ENCODE measurements around the gene NISCH. TPM values are rescaled to one million over a fixed set of nuclear protein-coding genes. Genes with fewer than 3 reads are reported as not detected.

Gene NISCH
- polyA plus RNA-seq, 4 donors = 95.0 to 110 (median 105) TPM

GRCh38 chr3:52469001-52469400 lies 13.6 kb downstream of the NISCH start:
- DNase-seq (ENCODE audit: low read depth in 4 of 4, low spot score in 3 of 4) = no peak

- DNase-seq (ENCODE audit: low read depth in 4 of 4, low spot score in 3 of 4) = no peak
Observed at GRCh38 chr3:52470920-52471319, 15.5 kb downstream of the NISCH start.

- no peak for DNase-seq (ENCODE audit: low read depth in 4 of 4, low spot score in 3 of 4)
Observed at GRCh38 chr3:52471371-52472238, 16.2 kb downstream of the NISCH start.

GRCh38 chr3:52472239-52473000 lies 17.0 kb downstream of the NISCH start:
- DNase-seq (ENCODE audit: low read depth in 4 of 4, low spot score in 3 of 4) = no peak

- DNase-seq (ENCODE audit: low read depth in 4 of 4, low spot score in 3 of 4) = no peak
Observed at GRCh38 chr3:52473026-52473425, 17.6 kb downstream of the NISCH start.

- no peak for DNase-seq (ENCODE audit: low read depth in 4 of 4, low spot score in 3 of 4)
Observed at GRCh38 chr3:52477076-52477795, 21.8 kb downstream of the NISCH start.

- no peak for DNase-seq (ENCODE audit: low read depth in 4 of 4, low spot score in 3 of 4)
Observed at GRCh38 chr3:52477796-52478095, 22.3 kb downstream of the NISCH start.

- no peak for DNase-seq (ENCODE audit: low read depth in 4 of 4, low spot score in 3 of 4)
Observed at GRCh38 chr3:52479037-52479876, 23.9 kb downstream of the NISCH start.

- DNase-seq (ENCODE audit: low read depth in 4 of 4, low spot score in 3 of 4) = no peak
Observed at GRCh38 chr3:52479877-52480575, 24.6 kb downstream of the NISCH start.

- DNase-seq (ENCODE audit: low read depth in 4 of 4, low spot score in 3 of 4) = no peak
Observed at GRCh38 chr3:52480768-52481715, 25.6 kb downstream of the NISCH start.

GRCh38 chr3:52481819-52482521 lies 26.6 kb downstream of the NISCH start:
- DNase-seq (ENCODE audit: low read depth in 4 of 4, low spot score in 3 of 4) = no peak

GRCh38 chr3:52483081-52483480 lies 27.7 kb downstream of the NISCH start:
- no peak for DNase-seq (ENCODE audit: low read depth in 4 of 4, low spot score in 3 of 4)

GRCh38 chr3:52483577-52484381 lies 28.4 kb downstream of the NISCH start:
- DNase-seq (ENCODE audit: low read depth in 4 of 4, low spot score in 3 of 4) = no peak

GRCh38 chr3:52484680-52485461 lies 29.5 kb downstream of the NISCH start:
- DNase-seq (ENCODE audit: low read depth in 4 of 4, low spot score in 3 of 4) = no peak

GRCh38 chr3:52487050-52487787 lies 31.8 kb downstream of the NISCH start:
- DNase-seq (ENCODE audit: low read depth in 4 of 4, low spot score in 3 of 4) = no peak
